Transverse colon (tissue), 4 donors: Measurements from ENCODE around the gene PLPPR4.

Source experiments
- POLR2A ChIP-seq: fragments of 450-650 bp; IDR thresholded peaks from one replicate; pipeline ENCODE4 v1.6.1; 2016; ENCODE audit warnings: antibody characterized with exemption, mild to moderate bottlenecking, moderate library complexity
- POLR2AphosphoS5 ChIP-seq, 3 donors: sonication (generic); formaldehyde crosslinking; IDR thresholded peaks; one replicate each; pipeline ENCODE4 v1.6.1; 2016; ENCODE audit warnings: antibody characterized with exemption in 3 of 3
- TF ChIP-seq, protein P1 (sequence below), 5 experiments: fragments of 200-600 bp in 3 of 5; fragments of 450-650 bp in 2 of 5; sonication (generic) in 3 of 5; IDR thresholded peaks; 1 replicate in 2 of 5; 2 replicates in 3 of 5; pipeline ENCODE4 v1.5.1; 2016 to 2017; ENCODE audit warnings: antibody characterized with exemption in 5 of 5, inconsistent platforms in 3 of 5, mild to moderate bottlenecking in 2 of 5, moderate library complexity in 1 of 5

DNA sequence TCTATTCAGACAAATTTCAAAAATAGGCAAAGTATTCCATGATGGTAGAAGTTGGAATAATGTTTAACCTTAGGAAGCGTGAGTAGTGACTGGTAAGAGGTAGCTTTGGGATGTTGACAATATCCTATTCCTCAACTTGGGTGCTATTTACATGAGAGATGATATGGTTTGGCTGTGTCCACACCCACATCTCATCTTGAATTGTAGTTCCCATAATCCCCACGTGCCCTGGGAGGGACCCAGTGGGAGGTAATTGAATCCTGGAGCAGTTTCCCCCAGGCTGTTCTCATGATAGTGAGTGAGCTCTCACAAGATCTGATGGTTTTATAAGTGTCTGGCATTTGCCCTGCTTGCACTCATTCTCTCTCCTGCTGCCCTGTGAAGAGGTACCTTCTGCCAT, 67.3 kb downstream of the PLPPR4 start:
- TF ChIP-seq, protein P1, sequence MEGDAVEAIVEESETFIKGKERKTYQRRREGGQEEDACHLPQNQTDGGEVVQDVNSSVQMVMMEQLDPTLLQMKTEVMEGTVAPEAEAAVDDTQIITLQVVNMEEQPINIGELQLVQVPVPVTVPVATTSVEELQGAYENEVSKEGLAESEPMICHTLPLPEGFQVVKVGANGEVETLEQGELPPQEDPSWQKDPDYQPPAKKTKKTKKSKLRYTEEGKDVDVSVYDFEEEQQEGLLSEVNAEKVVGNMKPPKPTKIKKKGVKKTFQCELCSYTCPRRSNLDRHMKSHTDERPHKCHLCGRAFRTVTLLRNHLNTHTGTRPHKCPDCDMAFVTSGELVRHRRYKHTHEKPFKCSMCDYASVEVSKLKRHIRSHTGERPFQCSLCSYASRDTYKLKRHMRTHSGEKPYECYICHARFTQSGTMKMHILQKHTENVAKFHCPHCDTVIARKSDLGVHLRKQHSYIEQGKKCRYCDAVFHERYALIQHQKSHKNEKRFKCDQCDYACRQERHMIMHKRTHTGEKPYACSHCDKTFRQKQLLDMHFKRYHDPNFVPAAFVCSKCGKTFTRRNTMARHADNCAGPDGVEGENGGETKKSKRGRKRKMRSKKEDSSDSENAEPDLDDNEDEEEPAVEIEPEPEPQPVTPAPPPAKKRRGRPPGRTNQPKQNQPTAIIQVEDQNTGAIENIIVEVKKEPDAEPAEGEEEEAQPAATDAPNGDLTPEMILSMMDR (IDR thresholded peaks at IDR 0.05), result no peak
- TF ChIP-seq POLR2A, result no peak
- TF ChIP-seq POLR2AphosphoS5 (IDR thresholded peaks at IDR 0.05), result no peak
